Globus pallidus (tissue), 1 donor: ENCODE data around the gene SYNJ2.
"Not testable (repeated sequence)": the region's sequence is repeated elsewhere in the genome, so short reads cannot be mapped to it uniquely, and the experiment has no call there.

Experiments used
- DNase-seq: peaks from one replicate; pipeline ENCODE4 v3.0.0-alpha.2; 2015; ENCODE audit warnings: low spot score

Gene SYNJ2

DNA sequence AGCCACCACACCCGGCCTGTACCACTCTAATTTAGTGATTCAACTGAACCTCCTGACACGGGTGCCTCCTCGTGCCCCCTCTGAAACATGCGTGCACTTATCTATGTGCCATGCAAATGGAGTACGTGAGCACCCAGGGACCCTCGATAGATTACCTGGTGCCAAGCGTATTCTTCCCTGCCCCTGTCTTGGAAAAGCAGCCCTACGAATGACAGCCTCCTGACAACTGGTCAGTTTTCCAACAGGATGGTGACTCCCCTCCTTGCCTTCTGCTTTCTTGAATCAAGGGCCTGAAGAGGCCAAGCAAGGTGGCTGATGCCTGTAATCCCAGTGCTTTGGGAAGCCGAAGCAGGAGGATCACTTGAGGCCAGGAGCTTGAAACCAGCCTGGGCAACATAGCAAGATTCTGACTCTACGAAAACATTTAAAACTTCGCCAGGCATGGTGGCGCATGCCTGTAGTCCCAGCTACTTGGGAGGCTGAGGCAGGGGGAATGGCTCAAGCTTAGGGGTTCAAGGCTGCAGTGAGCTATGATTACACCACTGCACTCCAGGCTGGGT, 25.4 kb upstream of the SYNJ2 start:
- DNase-seq, result no peak

DNA sequence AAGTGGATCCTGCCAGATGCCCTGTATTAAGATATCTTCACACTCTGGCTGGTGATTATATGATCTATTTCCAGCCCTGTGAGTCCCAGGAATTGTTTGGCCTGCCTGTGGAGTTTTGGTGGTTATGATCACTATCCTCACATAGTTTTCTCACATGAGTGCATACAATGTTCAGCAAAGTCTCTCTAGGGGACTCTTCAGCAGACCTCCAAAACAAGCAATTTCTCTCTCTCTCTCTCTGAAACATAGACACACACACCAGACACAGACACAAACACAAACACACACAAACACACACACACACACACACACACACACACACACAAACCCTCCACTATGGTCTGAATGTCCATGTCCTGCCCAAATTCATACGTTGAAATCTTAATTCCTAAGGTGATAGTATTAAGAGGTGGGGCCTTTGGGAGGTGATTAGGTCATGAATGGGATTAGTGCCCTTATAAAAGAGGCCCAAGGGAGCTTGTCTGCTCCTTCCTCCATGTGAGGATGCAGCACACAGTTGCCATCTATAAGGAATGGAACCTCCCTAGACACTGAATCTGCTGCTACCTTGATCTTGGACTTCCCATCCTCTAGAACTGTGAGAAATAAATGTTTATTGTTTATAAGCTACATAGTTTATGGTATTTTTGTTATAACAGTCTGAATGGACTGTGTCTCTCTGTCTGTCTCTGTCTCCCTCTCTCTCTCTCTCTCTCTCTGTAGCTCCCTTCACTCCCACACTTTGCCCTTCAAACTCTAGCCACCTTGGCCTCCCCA, 22.0 kb upstream of the SYNJ2 start:
- no peak for DNase-seq

DNA sequence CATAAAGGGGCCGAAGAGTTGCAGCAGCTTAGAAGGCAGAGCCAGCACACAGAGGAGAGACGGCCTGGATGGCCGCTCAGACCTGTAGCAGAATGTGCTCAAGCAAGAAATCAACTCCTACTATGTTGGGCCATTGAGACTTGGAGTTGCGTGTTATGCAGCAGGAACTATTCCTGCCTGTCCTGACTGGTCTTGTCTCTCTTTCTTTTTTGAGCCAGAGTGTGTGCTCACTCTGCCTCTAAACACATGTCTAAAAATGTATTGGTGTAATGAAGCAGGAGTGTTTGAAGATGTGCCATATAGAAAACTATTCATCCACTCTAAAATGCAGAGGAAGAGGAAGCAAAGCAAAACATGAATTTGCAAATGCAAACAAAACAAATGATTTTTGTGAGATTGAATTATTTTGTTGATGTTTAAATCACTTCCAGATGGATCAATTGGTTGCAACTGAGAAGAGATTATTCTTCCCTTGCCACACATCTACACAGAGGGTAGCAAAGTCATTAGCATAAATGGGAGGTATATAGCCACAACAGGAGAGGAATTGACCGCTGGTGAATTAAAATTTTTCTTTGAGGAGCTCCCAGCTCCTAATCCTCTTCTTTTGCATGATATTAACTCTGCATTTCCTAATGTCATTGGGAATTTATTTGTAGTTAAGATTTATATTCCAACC, 20.4 kb upstream of the SYNJ2 start:
- DNase-seq, result no peak

DNA sequence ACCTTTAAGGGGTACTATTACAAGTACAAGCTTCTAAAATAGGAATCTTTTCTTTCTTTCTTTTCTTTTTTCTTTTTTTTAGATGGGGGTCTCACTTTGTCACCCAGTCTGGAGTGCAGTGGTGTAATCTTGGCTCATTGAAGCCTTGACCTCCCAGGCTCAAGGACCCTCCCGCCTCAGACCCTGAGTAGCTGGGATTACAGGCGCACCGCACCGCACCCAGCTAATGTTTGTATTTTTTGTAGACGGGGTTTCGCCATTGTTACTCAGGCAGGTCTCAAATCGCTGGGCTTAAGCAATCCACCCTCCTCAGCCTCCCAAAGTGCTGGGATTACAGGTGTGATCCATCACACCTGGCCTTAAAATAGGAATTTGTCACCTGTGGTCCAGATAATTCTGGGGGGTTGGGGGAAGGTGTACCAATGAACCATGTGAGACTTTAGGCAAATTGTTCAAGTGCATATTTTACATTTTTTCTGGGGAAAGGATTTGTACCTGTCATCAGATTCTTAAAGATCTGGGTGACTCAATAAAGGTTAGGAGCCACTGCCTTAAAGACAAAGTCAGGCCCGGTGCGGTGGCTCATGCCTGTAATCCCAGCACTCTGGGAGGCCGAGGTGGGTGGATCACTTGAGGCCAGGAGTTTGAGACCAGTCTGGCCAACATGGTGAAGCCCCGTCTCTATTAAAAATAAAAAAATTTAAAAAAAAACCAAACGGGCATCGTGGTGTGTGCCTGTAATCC, 19.7 kb upstream of the SYNJ2 start:
- no peak for DNase-seq

DNA sequence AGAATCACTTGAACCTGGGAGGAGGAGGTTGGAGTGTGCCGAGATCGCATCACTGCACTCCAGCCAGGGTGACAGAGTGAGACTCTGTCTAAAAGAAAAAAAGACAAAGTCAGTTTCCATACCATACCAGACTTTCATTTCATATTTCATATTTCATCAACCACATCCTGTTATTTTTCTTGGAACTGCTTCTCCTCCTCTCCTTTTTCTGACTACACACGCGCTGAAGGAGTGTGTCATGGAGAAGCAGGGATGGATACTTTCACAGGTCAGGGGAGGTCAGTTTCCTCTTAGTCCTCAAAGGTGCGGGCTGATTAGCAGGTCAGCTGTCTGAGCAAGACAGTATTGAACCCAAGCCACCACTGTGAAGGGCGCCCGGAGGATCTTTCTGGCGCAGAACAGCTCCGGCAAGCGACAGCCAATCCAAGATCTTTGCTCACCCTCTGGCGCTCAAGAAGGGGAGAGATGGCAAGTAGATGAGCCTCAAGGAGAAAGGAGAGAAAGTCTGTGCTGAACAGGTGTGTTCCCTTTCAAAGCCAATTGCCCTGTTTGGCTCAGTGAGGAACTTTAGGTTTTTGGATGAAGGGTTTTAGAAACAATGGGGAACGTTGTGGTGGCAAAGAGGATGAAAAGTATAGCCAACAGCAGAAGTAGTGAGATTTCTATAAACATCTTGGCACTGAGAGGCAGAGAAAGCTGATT, 18.9 kb upstream of the SYNJ2 start:
- no peak for DNase-seq

DNA sequence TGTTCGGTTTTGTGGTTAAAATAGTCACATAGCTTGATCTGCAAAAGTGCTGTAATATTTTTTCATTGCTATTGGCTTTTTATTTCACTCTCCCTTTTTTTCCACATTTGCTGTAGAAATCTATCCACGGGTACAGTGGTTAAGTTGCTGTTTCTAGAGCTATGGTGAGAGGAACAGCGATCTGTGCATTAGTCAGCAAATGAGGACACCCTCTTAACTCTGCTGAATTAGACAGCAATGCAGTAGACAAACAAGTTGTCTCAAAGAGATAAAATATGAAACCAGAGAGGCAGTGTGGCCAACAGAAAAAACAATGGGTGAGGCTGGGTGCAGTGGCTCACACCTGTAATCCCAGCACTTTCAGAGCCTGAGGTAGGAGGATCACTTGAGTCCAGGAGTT, 17.6 kb upstream of the SYNJ2 start:
- no peak for DNase-seq

DNA sequence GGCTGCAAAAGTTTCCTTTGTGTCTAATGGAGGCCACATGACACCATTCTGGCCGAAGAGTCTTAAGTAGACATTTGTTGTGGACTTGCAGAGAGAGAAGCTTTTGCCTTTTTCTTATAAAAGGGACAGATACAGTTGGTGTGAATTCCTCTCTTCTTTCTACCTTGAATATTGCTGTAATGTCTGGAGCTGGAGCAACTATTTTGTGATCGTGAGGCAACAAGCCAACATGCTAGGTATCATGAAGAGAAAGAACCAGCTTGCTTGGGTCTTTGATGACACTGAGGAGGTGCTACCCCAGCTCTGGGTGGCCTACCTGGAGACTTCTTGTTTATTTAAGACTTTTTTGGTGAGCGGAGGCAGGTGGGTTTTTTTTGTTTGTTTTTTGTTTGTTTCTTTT, 16.3 kb upstream of the SYNJ2 start:
- DNase-seq, result no peak

DNA sequence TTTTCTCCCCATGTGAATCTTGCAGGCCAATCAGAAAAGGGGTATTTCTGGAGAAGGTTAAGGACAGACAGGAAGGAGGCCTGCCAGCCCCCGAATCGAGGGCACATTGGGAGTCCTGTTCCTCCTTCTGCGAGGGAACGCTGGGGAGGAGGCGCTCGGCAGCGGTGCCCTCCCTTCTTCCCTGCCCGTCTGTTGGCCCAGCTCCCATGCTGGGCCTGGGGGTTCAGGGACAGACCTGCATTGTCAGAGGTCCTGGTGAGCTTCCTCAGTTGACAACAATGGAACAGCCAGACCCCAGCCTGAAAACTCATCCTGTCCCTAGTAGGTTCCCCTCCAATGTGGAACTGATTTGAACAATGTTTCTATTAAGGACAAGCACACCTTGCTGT, 15.1 kb upstream of the SYNJ2 start:
- DNase-seq, result no peak

DNA sequence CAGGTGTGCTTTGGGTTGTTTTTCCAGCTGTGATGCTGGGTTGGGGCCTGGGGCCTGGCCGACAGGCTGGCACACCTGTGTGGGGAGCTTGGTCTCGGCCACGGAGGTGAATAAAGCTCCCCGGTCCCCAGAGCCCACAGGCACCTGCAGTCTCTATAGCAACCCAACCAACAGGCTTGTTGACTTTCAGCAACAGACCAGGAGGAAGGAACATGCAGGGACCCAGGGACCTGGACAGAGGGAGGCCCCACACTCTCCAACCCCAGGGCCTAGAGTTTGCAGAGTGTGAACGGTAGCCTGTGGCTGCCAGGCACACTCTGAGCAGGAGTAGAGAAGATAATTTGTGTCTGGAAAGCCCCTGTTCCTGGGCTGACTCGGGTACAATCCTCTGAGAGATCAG, 14.6 kb upstream of the SYNJ2 start:
- DNase-seq, result no peak

DNA sequence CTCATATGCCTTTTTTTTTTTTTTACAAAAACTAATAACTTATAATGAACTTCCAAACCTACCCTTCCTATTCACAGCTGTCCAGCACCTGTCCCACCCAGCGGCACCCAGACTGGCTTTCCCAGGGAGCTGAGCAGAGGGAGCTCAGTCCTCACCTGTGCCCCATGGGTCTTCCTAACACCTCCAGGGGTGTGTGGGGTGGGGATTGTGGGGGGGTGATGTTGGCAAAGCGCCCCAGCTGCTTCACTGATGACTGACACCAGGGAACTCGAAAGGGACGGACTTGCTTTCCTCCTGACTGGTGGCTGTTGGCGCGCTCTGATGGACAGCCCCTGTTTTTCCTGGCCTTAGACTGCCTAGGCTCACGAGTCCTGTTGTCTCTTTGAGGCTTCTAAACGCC, 14.2 kb upstream of the SYNJ2 start:
- no peak for DNase-seq

DNA sequence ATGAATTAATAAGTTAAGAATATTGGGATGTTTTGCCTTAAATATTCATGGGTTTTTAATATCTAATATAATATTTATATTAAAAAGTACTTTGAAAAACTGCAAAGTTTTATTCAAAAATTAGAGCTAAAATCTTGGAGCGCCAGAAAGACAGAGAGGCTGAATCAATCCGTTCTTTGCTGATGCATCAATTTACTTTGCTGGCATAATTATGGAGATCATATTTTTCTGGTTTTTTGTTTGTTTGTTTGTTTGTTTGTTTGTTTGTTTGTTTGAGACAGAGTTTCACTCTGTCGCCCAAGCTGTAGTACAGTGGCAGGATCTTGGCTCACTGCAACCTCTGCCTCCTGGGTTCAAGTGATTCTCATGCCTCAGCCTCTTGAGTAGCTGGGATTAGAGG, 9.5 kb upstream of the SYNJ2 start:
- DNase-seq, result not testable (repeated sequence)

DNA sequence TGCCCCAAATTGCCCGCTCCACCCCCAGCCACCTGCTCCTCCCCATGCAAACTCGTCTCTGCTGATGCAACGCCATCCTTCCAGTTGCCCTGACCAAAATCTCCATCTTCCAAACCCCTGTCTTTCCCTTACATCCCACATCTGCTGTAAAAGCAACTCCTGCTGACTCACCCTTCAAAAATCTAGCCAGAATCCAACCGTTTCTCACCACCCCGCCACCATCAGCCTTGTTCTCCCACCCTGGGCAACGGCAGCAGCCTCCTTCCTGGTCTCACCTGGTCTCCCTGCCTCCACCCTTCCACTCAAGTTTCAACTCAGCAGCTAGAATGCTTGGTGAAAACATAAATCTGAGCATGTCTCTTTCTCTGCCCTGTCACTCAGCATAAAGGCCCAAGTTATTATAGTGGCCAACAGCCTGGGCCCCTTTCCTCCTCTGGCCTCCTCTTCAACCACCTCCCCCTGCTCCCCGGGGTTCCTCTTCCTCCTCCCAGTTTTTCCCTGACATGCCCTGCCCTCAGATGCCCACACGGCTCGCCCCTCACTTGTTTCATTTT, 7.2 kb upstream of the SYNJ2 start:
- no peak for DNase-seq

DNA sequence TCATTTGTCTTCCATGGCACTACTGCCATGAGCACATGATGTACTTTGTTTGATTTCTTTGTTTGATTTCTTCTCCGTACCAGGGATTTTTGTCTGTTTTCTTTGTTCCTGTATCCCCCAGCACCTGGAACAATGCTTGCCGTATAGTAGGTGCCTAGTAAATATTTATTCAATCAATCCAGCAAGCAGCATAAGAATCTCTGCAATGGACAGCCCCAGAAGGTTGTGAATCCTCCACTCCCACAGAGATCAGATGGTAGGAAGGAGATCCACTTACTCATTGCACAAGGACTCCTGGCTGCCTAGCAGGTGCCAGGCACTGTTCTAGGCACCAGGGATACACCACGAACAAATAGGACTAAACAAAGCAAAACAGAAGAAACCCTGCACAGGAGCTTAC, 6.7 kb upstream of the SYNJ2 start:
- no peak for DNase-seq

DNA sequence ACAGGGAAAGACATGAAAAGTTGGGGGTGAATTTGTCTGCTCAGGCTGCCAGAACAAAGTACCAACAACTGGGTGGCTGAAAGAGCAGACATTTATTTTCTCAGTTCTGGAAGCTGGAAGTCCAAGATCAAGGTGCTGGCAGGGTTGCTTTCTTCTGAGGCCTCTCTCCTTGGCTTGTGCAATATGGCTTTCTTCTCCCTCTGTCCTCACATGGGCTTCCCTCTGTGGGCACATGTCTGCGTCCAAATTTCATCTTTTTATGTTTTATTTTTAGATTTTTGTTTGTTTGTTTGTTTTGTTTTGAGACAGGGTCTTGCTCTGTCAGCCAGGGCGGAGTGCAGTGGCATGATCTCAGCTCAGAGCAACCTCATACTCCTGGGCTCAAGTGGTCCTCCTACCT, 6.2 kb upstream of the SYNJ2 start:
- no peak for DNase-seq

DNA sequence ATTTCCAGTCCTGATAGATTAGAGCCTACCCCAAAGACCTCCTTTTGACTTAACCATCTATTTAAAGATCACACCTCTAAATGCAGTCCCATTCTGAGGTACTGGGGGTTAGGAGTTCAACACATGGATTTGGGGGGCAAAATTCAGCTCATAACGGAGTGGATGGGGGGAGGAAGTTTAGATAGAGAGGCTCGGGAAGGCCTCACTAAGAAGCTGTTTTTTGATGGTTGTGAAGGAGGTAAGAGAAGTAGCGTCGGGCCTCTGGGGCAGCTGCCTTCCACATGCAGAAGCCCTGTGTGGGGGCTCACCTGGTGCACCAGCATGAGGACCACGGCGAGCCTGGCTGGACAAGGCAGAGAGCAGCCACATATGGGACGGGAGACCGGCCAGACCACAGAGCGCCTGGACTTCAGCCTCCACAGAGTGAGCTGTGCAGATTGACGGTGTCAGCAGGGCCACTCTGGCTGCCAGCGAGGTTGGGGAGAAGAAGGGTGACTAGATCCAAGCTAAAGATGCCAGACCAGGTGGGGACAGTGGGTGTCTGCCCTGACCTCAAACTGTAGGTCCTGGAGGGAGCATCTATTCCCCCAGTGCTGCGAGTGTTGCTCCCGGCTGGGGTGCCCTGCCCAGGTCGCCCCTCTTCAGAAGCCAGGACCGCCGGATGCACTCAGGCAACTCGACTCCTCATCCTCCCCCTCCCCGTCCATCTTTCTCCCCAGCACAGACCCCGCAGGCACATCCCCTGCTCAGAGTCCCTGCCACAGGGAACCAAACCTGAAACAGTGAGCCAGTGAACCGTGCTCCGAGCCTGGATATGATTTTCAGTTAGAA, 5.1 kb upstream of the SYNJ2 start:
- no peak for DNase-seq

DNA sequence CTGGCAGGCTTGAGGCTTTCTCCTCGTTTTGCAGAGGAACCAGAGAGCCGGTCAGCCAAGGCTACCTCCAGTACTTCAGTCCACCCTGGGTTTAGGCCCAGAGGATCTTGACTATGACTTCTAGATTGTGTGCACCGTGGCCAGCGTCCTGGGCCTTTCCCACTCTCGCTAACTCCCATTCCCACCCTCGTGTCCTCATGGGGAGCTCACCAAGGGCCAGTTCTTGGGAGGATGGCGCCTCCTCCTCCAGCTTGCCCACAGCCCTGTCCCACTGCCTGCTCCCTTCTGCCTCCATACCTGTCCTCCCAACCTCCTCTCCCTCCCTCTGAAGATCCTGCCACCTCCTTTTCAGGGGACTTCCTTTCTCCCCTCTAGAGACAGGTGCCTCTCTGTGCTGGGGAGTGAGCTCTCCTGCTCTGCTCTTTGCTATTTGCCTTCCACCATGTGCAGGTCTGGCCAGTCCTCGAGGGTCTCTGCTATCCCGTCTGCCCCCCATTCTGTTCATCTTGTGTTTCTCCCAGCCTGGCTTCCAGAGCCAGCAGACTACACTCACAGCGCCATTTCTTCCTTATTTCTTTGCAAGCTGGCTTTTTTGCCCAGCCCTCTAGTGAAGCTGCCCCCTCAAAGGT, 4.4 kb upstream of the SYNJ2 start:
- no peak for DNase-seq

DNA sequence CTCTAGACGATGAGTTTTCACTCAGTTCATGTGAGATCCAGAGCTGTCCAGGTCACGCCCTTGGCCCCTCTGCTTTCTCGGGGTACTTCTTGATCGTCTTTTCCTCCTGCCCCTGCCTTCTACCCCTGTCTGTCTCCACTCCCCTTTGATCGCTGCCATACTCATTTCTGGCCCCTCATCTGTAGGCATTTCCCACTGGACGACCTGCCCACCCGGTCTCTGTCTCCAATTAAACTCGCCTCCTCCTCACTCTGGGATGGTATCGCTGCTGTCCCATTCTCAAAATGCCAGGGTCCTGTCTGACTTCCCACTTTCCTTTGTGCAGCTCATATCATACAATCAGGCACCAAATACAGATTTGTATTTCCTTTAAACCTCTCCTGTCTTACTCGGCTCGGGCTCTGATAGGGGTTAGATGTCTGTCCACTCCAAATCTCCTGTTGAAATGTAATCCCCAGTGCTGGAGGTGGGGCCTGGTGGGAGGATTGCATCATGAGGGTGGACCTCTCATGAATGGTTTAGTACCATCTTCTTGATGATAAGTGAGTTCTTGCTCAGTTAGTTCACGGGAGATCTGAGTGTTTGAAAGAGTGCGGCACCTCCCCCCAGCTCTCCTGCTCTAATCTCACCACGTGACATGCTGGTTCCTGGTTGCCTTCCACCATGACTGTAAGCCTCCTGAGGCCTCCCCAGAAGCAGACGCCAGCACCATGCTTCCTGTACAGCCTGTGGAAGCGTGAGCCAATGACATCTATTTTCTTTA, 3.5 kb upstream of the SYNJ2 start:
- no peak for DNase-seq

DNA sequence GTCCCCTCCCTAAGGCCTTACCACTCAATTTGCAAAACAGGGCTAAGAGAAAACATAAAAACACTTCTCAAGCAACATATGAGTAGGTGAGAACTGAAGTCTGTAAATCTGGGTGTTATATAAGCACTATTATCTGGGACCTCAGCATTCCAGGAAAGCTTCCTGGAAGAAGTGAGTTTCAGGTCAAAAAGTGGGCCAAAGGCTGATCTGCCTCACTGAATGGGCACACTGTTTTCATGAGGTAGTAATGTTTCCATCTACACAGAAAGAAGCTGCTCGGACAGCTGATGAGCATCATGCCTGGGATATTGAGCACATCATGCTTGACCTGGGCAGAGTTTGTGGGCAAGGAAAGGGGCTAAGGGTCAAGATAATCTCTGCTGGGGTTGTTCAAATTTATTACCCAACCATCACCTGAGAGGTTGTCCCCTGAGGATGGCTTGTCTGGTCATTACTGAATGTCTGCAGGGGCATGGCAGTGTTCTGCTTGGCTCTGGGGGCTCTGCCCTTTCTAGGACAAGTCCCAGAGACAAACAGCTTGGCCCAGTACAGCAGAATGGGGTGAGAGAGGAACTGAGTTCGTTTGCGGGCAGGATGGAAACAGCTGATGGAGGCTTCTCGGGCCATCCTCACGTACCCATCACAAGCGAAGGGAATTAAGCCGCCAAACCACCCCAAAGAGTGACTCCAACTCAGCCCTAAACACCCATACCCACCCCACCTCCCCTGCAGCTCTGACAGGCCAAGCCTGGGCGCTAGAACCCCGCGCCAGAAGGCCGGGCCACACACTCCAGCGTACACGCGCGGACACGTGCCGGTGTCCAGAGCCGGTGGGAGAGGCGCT, 1.2 kb upstream of the SYNJ2 start:
- DNase-seq, result no peak

DNA sequence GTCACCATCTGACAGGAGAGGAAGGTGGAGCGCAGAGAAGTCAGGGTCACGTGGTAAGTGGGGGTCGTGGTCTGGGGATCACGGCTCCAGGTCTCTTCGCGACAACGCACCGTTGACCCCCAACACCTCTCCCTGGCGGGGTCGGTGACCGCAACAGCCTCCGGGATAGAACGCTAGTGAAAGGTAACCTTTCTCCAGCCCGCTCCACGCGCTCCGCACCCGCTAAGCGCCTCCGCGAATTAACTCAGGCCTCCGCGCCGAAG, 600 bp upstream of the SYNJ2 start:
- no peak for DNase-seq
